Nephron (organoid): ENCODE measurements around the gene AGRP.

Experiments used
- H3K27ac Mint-ChIP-seq, 3 experiments: 2 replicates each; pipeline ENCODE4 v1.8.0; 2020; ENCODE audit warnings: mixed read lengths in 3 of 3, mild to moderate bottlenecking in 2 of 3, moderate library complexity in 1 of 3
- H3K27me3 Mint-ChIP-seq: 2 replicates; pipeline ENCODE4 v1.8.0; 2021; ENCODE audit warnings: low read depth, mild to moderate bottlenecking, moderate library complexity, mixed read lengths
- H3K36me3 Mint-ChIP-seq: 2 replicates; pipeline ENCODE4 v1.8.0; 2020; ENCODE audit warnings: low read depth, mixed read lengths
- H3K4me1 Mint-ChIP-seq: 2 replicates; pipeline ENCODE4 v1.8.0; 2020; ENCODE audit warnings: mixed read lengths
- H3K4me3 Mint-ChIP-seq, 3 experiments: 2 replicates each; pipeline ENCODE4 v1.8.0; 2020; ENCODE audit warnings: mild to moderate bottlenecking in 3 of 3, mixed read lengths in 3 of 3, moderate library complexity in 2 of 3
- H3K9me3 Mint-ChIP-seq: 2 replicates; pipeline ENCODE4 v1.8.0; 2020; ENCODE audit warnings: mixed read lengths
- CTCF ChIP-seq, 3 experiments: fragments of 200-600 bp; sonication (generic); IDR thresholded peaks; one replicate each; pipeline ENCODE4 v1.5.0; 2021; ENCODE audit warnings: antibody characterized with exemption in 3 of 3; ENCODE audit not compliant: unreplicated experiment in 3 of 3

AGRP gene

GRCh38 chr16:67528222-67528869 is 45.0 kb upstream of the AGRP start, which contains the start of gene RIPOR1:
Gene RIPOR1 (plus strand): TSS chr16:67528829. CDS start chr16:67538447, 9,618 bp downstream.
- peak within 1 kb of the TSS; percentile 92 to 97 (median 95) for H3K4me3 Mint-ChIP-seq
- peaks cover 20% of the 10 kb centered on the region for H3K27me3 Mint-ChIP-seq
- H3K9me3 Mint-ChIP-seq, result no peaks in the 10 kb centered on the region

GRCh38 chr16:67526149-67526791 is 42.9 kb upstream of the AGRP start:
- Mint-ChIP-seq H3K4me3 (peak overlapping the region; percentile 72 to 83 (median 81)), H3K36me3 (no peaks in the 10 kb centered on the region), H3K27ac (peak overlapping the region; percentile 45 to 70 (median 57)), H3K9me3 (no peaks in the 10 kb centered on the region), H3K27me3 (peaks cover 13% of the 10 kb centered on the region), H3K4me1 (peaks cover 13% of the 10 kb centered on the region)
- TF ChIP-seq CTCF (IDR thresholded peaks at IDR 0.05; ENCODE audit: unreplicated experiment in 3 of 3), result no peak

More at GRCh38 chr16:67528222-67528869, 45.0 kb upstream of the AGRP start, which contains the start of gene RIPOR1:
- H3K27ac Mint-ChIP-seq, result peak within 1 kb of the TSS; percentile 64 to 88 (median 85)
- peaks cover 4% of the 10 kb centered on the region for H3K36me3 Mint-ChIP-seq
- no peak for TF ChIP-seq CTCF (IDR thresholded peaks at IDR 0.05; ENCODE audit: unreplicated experiment in 3 of 3)
- peaks cover 25% of the 10 kb centered on the region for H3K4me1 Mint-ChIP-seq

- Mint-ChIP-seq H3K27ac (no peak overlapping the region), H3K9me3 (no peaks in the 10 kb centered on the region), H3K4me1 (peaks cover 8% of the 10 kb centered on the region), H3K36me3 (no peaks in the 10 kb centered on the region), H3K4me3 (peak overlapping the region; percentile 22 to 61 (median 51)), H3K27me3 (peaks cover 13% of the 10 kb centered on the region)
- peak in 1 of 3 experiments; percentile 12 for TF ChIP-seq CTCF (IDR thresholded peaks at IDR 0.05; ENCODE audit: unreplicated experiment in 3 of 3)
Measured at GRCh38 chr16:67525176-67525860, 42.0 kb upstream of the AGRP start.

GRCh38 chr16:67521095-67521804 is 37.9 kb upstream of the AGRP start:
- H3K4me3 Mint-ChIP-seq, result peak overlapping the region; percentile 86 to 92 (median 87)
- H3K9me3 Mint-ChIP-seq, result no peaks in the 10 kb centered on the region

More at GRCh38 chr16:67521095-67521804, 37.9 kb upstream of the AGRP start:
- H3K27me3 Mint-ChIP-seq, result peaks cover 13% of the 10 kb centered on the region
- H3K27ac Mint-ChIP-seq, result peak overlapping the region; percentile 84 to 99 (median 97)
- H3K4me1 Mint-ChIP-seq, result peaks cover 10% of the 10 kb centered on the region
- no peaks in the 10 kb centered on the region for H3K36me3 Mint-ChIP-seq
- peak; percentile 62 to 83 (median 72) for TF ChIP-seq CTCF (IDR thresholded peaks at IDR 0.05; ENCODE audit: unreplicated experiment in 3 of 3)
